BLaER1 treated with 17β-estradiol and CSF1 and Interleukin-3, amounts not matched to agents 10 nM and 100 nM (cell line): ENCODE results near the gene TMC2.
"Not testable (repeated sequence)": the region's sequence is repeated elsewhere in the genome, so short reads cannot be mapped to it uniquely, and the experiment has no call there.

Source experiments
- H3K27ac ChIP-seq, 11 experiments: shearing (Covaris generic); formaldehyde crosslinking; 2 replicates each; pipeline ENCODE4 v1.8.1; 2022
- H3K27me3 ChIP-seq, 11 experiments: shearing (Covaris generic); formaldehyde crosslinking; 2 replicates each; pipeline ENCODE4 v1.8.1; 2022
- H3K36me3 ChIP-seq, 11 experiments: shearing (Covaris generic); formaldehyde crosslinking; 2 replicates each; pipeline ENCODE4 v1.8.1; 2022
- H3K4me1 ChIP-seq, 10 experiments: shearing (Covaris generic); formaldehyde crosslinking; 2 replicates each; pipeline ENCODE4 v1.8.1; 2022
- H3K4me2 ChIP-seq, 11 experiments: shearing (Covaris generic); formaldehyde crosslinking; 2 replicates each; pipeline ENCODE4 v1.8.1; 2022
- H3K4me3 ChIP-seq, 10 experiments: shearing (Covaris generic); formaldehyde crosslinking; 2 replicates each; pipeline ENCODE4 v1.8.1; 2022
- H3K9ac ChIP-seq, 11 experiments: shearing (Covaris generic); formaldehyde crosslinking; 2 replicates each; pipeline ENCODE4 v1.8.1; 2022
- H3K9me3 ChIP-seq, 11 experiments: shearing (Covaris generic); formaldehyde crosslinking; replicated peaks in 1 of 11; 2 replicates each; pipeline ENCODE4 v1.8.1; 2022
- H4K20me1 ChIP-seq, 11 experiments: shearing (Covaris generic); formaldehyde crosslinking; 2 replicates each; pipeline ENCODE4 v1.8.1; 2022
- Cebpa-rat ChIP-seq, 11 experiments: shearing (Covaris generic); IDR thresholded peaks; 2 replicates each; pipeline ENCODE4 v1.8.1; 2022

The TMC2 gene

DNA sequence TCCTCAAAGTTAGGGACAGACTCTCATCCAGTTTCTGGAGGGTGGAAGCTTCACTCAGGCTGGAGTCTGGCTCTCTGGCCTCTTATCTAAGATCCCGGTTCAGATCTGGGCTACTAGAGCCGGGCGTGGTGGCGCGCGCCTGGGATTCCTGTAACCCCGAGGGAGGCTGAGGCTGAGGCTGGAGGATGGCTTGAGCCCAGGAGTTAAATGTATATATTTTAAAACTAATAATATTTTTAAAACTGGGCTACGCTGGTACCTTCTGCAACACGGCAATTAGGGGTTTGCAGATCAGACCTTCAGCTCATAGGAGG lies 26.9 kb upstream of the TMC2 start:
- Histone ChIP-seq H3K4me1 (peaks cover 16 to 24% (median 19%) of the 10 kb centered on the region in 10 experiments), H3K9ac (peak overlapping the region; percentile 83 to 91 (median 88)), H3K4me3 (peak overlapping the region; percentile 81 to 91 (median 86)), H4K20me1 (no peaks in the 10 kb centered on the region), H3K27me3 (no peaks in the 10 kb centered on the region), H3K9me3 (no peaks in the 10 kb centered on the region), H3K36me3 (no peaks in the 10 kb centered on the region), H3K27ac (peak overlapping the region; percentile 75 to 94 (median 91); a peak in 21 of 22 replicates), H3K4me2 (peak overlapping the region; percentile 90 to 97 (median 95))
- TF ChIP-seq Cebpa-rat (IDR thresholded peaks at IDR 0.05) = no peak

DNA sequence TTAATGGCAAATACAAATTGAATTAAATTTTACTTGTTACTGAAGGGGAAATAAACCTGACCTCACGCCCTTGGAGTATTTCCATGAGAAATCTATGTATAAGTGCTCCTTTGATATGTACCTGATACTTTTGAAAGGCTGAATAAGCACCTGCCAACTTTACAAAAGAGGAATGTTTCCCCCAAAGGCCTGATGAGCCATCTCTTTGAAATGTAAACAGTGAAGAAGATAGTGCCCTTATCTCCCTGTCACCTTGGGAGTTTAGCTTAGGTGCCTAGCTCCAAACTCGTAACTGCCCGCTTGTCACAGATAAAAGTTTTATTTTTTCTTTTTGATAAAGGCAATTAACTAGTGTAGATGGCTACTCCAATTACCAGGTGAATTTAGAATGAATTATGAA lies 26.6 kb upstream of the TMC2 start:
- Histone ChIP-seq H3K9me3 (no peaks in the 10 kb centered on the region), H3K27ac (peak overlapping the region in 1 of 11 experiments; percentile 88; a peak in 2 of 22 replicates), H3K4me3 (peak overlapping the region in 4 of 10 experiments; percentile 82 to 91 (median 84); a peak in 5 of 20 replicates), H4K20me1 (no peaks in the 10 kb centered on the region), H3K9ac (no peak overlapping the region), H3K4me2 (peak overlapping the region in 10 of 11 experiments; percentile 90 to 97 (median 94); a peak in 18 of 22 replicates), H3K36me3 (no peaks in the 10 kb centered on the region), H3K27me3 (no peaks in the 10 kb centered on the region), H3K4me1 (peaks cover 17 to 28% (median 22%) of the 10 kb centered on the region in 10 experiments)
- no peak for TF ChIP-seq Cebpa-rat (IDR thresholded peaks at IDR 0.05)

GRCh38 chr20:2515203-2515602 lies 21.2 kb upstream of the TMC2 start:
- Histone ChIP-seq H3K4me1 (peaks cover 6 to 19% (median 12%) of the 10 kb centered on the region in 10 experiments; a peak in 19 of 20 replicates), H3K36me3 (no peaks in the 10 kb centered on the region), H3K4me2 (peak overlapping the region in 6 of 11 experiments; percentile 24 to 70 (median 66); a peak in 11 of 22 replicates), H3K27me3 (no peaks in the 10 kb centered on the region), H3K27ac (peak overlapping the region in 1 of 11 experiments; percentile 21; a peak in 1 of 22 replicates), H3K9me3 (no peaks in the 10 kb centered on the region), H3K4me3 (no peak overlapping the region), H3K9ac (no peak overlapping the region), H4K20me1 (no peaks in the 10 kb centered on the region)
- TF ChIP-seq Cebpa-rat (IDR thresholded peaks at IDR 0.05) = no peak

DNA sequence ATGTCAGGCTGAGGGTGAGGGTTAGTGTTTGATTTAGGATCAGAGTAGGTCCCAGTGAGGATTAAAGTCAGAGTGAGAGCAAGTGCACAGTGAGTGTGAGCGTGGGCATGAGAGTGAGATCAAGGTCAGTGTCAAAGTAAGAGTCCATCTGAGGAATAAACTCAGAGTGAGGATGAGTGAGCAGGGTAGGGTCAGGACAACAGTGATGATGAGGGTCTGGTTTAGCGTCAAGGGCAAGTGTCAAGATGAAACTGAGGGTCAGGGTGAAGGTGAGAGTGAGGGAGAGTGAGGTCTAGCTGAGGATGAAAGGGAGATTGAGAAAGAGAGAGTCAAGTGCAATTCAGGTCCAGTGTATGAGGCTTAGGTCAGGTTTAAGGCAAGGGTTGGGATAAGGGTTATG lies 20.0 kb upstream of the TMC2 start:
- H4K20me1 ChIP-seq = no peaks in the 10 kb centered on the region
- no peak for TF ChIP-seq Cebpa-rat (IDR thresholded peaks at IDR 0.05)
- no peaks in the 10 kb centered on the region for H3K27me3 ChIP-seq
- no peaks in the 10 kb centered on the region for H3K36me3 ChIP-seq
- no peak overlapping the region for H3K27ac ChIP-seq
- H3K9me3 ChIP-seq = no peaks in the 10 kb centered on the region
- H3K4me2 ChIP-seq = no peak overlapping the region
- H3K9ac ChIP-seq = no peak overlapping the region
- peaks cover 6 to 22% (median 15%) of the 10 kb centered on the region in 10 experiments; a peak in 19 of 20 replicates for H3K4me1 ChIP-seq
- no peak overlapping the region for H3K4me3 ChIP-seq

DNA sequence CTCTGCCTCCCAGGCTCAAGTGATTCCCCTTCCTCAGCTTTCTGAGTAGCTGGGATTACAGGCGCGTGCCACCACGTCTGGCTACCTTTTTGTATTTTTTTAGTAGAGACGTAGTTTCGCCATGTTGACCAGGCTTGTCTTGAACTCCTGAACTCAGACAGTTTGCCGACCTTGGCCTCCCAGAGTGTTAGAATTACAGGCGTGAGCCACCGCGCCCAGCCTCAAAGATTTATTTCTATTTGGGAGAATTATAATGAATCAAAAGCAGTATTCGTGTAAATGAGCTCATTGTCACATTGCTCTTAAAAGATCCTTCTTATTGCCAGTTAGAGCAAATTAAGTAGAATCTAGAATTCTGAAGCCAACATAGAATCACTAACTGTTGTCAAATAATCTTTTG lies 18.3 kb upstream of the TMC2 start:
- no peak for TF ChIP-seq Cebpa-rat (IDR thresholded peaks at IDR 0.05)
- no peak overlapping the region for H3K4me2 ChIP-seq
- H3K4me1 ChIP-seq = peaks cover 6 to 29% (median 18%) of the 10 kb centered on the region in 10 experiments; a peak in 19 of 20 replicates

GRCh38 chr20:2518558-2518957 lies 17.8 kb upstream of the TMC2 start:
- Histone ChIP-seq H3K36me3 (no peaks in the 10 kb centered on the region), H3K4me1 (peaks cover 6 to 33% (median 18%) of the 10 kb centered on the region in 10 experiments; a peak in 19 of 20 replicates), H3K27me3 (no peaks in the 10 kb centered on the region), H3K27ac (no peak overlapping the region), H3K4me3 (no peak overlapping the region), H3K9ac (no peak overlapping the region), H4K20me1 (no peaks in the 10 kb centered on the region), H3K9me3 (no peaks in the 10 kb centered on the region), H3K4me2 (0 out of 22 replicates have a peak overlapping the region, but pooled peaks of 2 of the 11 experiments have one; percentile 11 to 20)
- no peak for TF ChIP-seq Cebpa-rat (IDR thresholded peaks at IDR 0.05)

More for the DNA sequence above, 18.3 kb upstream of the TMC2 start:
- Histone ChIP-seq H3K4me3 (no peak overlapping the region), H3K27me3 (no peaks in the 10 kb centered on the region), H3K27ac (no peak overlapping the region), H3K9me3 (no peaks in the 10 kb centered on the region), H3K36me3 (no peaks in the 10 kb centered on the region), H3K9ac (no peak overlapping the region), H4K20me1 (no peaks in the 10 kb centered on the region)

GRCh38 chr20:2519115-2519809 lies 17.1 kb upstream of the TMC2 start:
- no peaks in the 10 kb centered on the region for H3K27me3 ChIP-seq
- H3K4me2 ChIP-seq = peak overlapping the region in 3 of 11 experiments; percentile 9 to 20 (median 11); a peak in 1 of 22 replicates
- H3K9me3 ChIP-seq = no peaks in the 10 kb centered on the region
- peaks cover 6 to 34% (median 20%) of the 10 kb centered on the region in 10 experiments for H3K4me1 ChIP-seq
- no peaks in the 10 kb centered on the region for H3K36me3 ChIP-seq
- TF ChIP-seq Cebpa-rat (IDR thresholded peaks at IDR 0.05) = no peak
- H3K27ac ChIP-seq = no peak overlapping the region
- no peaks in the 10 kb centered on the region for H4K20me1 ChIP-seq
- no peak overlapping the region for H3K9ac ChIP-seq
- no peak overlapping the region for H3K4me3 ChIP-seq

DNA sequence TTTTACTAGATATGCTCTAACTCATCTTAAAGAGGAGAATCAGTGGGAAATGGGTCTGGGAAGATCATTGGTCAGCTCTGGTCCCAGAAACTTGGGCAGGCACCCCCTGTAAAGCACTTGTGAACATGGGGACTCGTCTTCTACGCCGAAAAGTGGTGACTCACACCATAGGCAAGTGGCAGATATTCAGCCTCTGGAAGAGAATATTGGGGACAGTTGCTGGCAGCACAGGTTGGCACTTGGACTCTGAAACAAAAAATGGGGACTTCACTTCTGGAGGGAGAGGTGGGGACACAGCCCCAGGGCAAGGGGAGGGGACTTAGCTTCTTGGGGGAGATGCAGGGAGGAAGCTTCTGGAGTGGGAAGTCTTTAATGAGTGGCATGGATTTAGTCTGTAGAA lies 15.8 kb upstream of the TMC2 start:
- Histone ChIP-seq H3K27ac (no peak overlapping the region), H3K9ac (no peak overlapping the region), H4K20me1 (no peaks in the 10 kb centered on the region), H3K4me3 (no peak overlapping the region), H3K36me3 (no peaks in the 10 kb centered on the region), H3K4me2 (peak overlapping the region in 3 of 11 experiments; percentile 29 to 43 (median 37); a peak in 3 of 22 replicates), H3K4me1 (peaks cover 6 to 31% (median 18%) of the 10 kb centered on the region in 10 experiments; a peak in 19 of 20 replicates), H3K9me3 (no peaks in the 10 kb centered on the region), H3K27me3 (no peaks in the 10 kb centered on the region; a peak in 1 of 22 replicates)
- no peak for TF ChIP-seq Cebpa-rat (IDR thresholded peaks at IDR 0.05)

DNA sequence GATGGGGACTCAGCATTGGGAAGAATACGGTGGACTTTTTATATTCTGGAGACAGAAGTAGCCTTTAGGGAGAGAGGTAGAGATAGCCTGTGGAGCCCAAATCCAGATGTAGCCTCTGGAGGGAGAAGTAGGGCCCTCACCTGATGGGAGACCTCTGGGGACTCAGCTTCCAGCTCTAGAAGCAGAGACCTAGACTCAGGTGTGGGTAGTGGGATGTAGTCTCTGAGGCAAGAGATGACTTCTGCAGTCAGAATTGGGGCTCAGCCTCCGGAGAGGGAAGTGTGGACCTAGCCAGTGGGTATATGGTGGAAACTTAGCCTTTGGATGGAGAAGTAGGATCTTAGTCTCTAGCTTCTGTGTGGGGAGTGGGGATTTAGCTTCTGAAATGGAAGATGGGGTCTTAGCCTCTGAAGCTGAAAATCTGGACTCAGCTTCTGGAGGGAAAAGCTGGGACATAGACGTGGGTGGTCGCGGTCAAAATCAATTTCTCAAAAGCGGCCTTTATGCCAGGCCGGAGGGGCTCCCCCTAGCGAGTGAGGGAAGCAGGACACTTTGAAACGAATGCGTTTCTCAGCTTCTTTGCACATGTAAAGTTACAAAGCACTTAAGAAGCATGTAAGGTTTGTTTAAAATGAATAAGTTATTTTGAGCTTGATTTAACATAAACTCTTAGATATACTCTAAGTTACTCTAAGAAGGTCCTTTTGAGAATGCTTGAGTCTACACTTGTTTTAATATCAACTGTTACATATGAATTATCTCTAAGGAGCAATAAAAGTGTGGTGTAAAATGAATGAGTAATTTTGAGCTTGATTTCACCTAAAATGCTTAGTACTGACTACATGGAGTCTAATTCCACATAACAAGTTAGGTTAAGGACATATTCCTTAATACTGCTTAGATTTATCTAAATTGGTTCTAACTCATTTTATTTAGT lies 14.7 kb upstream of the TMC2 start:
- Histone ChIP-seq H3K9ac (no peak overlapping the region), H3K4me3 (no peak overlapping the region), H3K27ac (no peak overlapping the region), H3K9me3 (no peaks in the 10 kb centered on the region), H3K4me1 (peaks cover 6 to 38% (median 19%) of the 10 kb centered on the region in 10 experiments; a peak in 19 of 20 replicates), H3K36me3 (no peaks in the 10 kb centered on the region), H4K20me1 (no peaks in the 10 kb centered on the region), H3K4me2 (peak overlapping the region in 5 of 11 experiments; percentile 6 to 43 (median 29); a peak in 5 of 22 replicates), H3K27me3 (no peaks in the 10 kb centered on the region; a peak in 1 of 22 replicates)
- TF ChIP-seq Cebpa-rat (IDR thresholded peaks at IDR 0.05) = no peak

GRCh38 chr20:2522826-2523429 lies 13.4 kb upstream of the TMC2 start:
- not testable (repeated sequence) for H3K27ac ChIP-seq, H4K20me1 ChIP-seq, H3K27me3 ChIP-seq, H3K9me3 ChIP-seq, H3K36me3 ChIP-seq, H3K9ac ChIP-seq, H3K4me3 ChIP-seq
- Histone ChIP-seq H3K4me2 (peak overlapping the region in 3 of 11 experiments; percentile 20 to 42 (median 23); a peak in 6 of 22 replicates), H3K4me1 (peaks cover 6 to 38% (median 19%) of the 10 kb centered on the region in 10 experiments; a peak in 19 of 20 replicates)
